ENCODE data around the gene PCAT7. TPM values are rescaled to one million over a fixed set of nuclear protein-coding genes. Genes with fewer than 3 reads are reported as not detected.

The PCAT7 gene
- total RNA-seq (2013; cell fraction: nucleolus; rRNA removed): not detected in 2 replicates
- not detected in 2 replicates for total RNA-seq (2014; rRNA removed)
- total RNA-seq (2014; rRNA removed; fragmentation: Illumina TruSeq; extraction: Trizol): not detected in 2 replicates
- not detected in 2 replicates for total RNA-seq (2021)
- polyA plus RNA-seq (2011; ENCODE audit: low read depth): not detected
- polyA plus RNA-seq (2011; rRNA removed): not detected in 2 replicates
- polyA plus RNA-seq (2011; cell fraction: cytosol; rRNA removed): not detected in 2 replicates
- polyA plus RNA-seq (2011; cell fraction: nucleus; rRNA removed): not detected in 2 replicates
- 0.04 TPM in 2 replicates for polyA plus RNA-seq (2012)
- polyA plus RNA-seq (2014; fragmentation: Illumina TruSeq; extraction: Trizol): not detected in 2 replicates
- polyA plus RNA-seq (2014; fragmentation: Nextera tagmentation; extraction: Ambion mirVana): under 1 TPM in 1 of 2 experiments, not detected in 1; 0.04 TPM
- polyA plus RNA-seq (2014; rRNA removed): not detected in 2 replicates
- not detected for polyA plus RNA-seq (2016; fragmentation: Nextera tagmentation; extraction: Ambion mirVana)
- polyA minus RNA-seq (2011; rRNA and poly(A)+ RNA removed): not detected in 2 replicates
- polyA minus RNA-seq (2011; cell fraction: cytosol; rRNA and poly(A)+ RNA removed): not detected in 2 replicates
- not detected in 2 replicates for polyA minus RNA-seq (2011; cell fraction: nucleus; rRNA and poly(A)+ RNA removed)
- percentile 4 among the genes with signal in this experiment for Bru-seq, nascent RNA
- percentile 2 among the genes with signal in this experiment for BruChase-seq, experiment 1, labeled RNA remaining after a 6-hour chase
- percentile 2 among the genes with signal in this experiment for BruChase-seq, experiment 2, labeled RNA remaining after a 2-hour chase
- long read RNA-seq, experiment 1: 0 reads
- long read RNA-seq, experiment 2: 0 reads

- Histone ChIP-seq H3K27me3 (replicated peaks in 1 of 2; ENCODE audit: control insufficient read depth in 2 of 2, insufficient read depth in 2 of 2, low read length in 1 of 2) (no peaks in the 10 kb centered on the region; a peak in 1 of 4 replicates), H3K36me3 (ENCODE audit: control insufficient read depth in 2 of 2, insufficient read depth in 2 of 2, low read length in 1 of 2) (no peaks in the 10 kb centered on the region), H3K9ac (ENCODE audit: control insufficient read depth, insufficient read depth, low read length) (no peak within 1 kb of the TSS), H3K79me2 (ENCODE audit: control insufficient read depth, insufficient read depth, low read length) (no peaks in the 10 kb centered on the region), H3K9me3 (replicated peaks; ENCODE audit: control insufficient read depth, insufficient read depth, low read length) (no peaks in the 10 kb centered on the region), H2AFZ (ENCODE audit: control insufficient read depth, low read depth, low read length) (no peak within 1 kb of the TSS), H3K4me2 (ENCODE audit: control insufficient read depth, insufficient read depth) (no peak within 1 kb of the TSS), H3K4me1 (ENCODE audit: control insufficient read depth, insufficient read depth, low read length) (no peaks in the 10 kb centered on the region), H4K20me1 (ENCODE audit: control insufficient read depth, insufficient read depth) (no peaks in the 10 kb centered on the region), H3K27ac (ENCODE audit: control insufficient read depth, insufficient read depth) (no peak within 1 kb of the TSS), H3K4me3 (no peak within 1 kb of the TSS)
- ChIA-PET RAD21 (ENCODE audit: unreplicated experiment) (interaction anchor here (0.6 to 1.2 kb wide), 7 partner anchors 10 to 577 kb away, joined by 3 to 6 read pairs (median 3); no protein-coding TSS in a partner anchor), SMC1A (ENCODE audit: uncharacterized antibody, unreplicated experiment) (interaction anchor here (0.7 to 1.6 kb wide), 7 partner anchors 43 to 478 kb away, joined by 3 to 5 read pairs (median 3); no protein-coding TSS in a partner anchor), CTCF (interaction anchor here (0.7 to 1.6 kb wide), 8 partner anchors 28 to 69 kb away, joined by 3 to 7 read pairs (median 4); no protein-coding TSS in a partner anchor), POLR2A (no interaction called here)
- DNase-seq (ENCODE audit: low read depth, low spot score) (peak; percentile 12), ATAC-seq (peak; percentile 100), FAIRE-seq (no peak)
- in situ Hi-C loops (cut with MboI): no loop called here
- intact Hi-C loops (cut with micrococcal nuclease; ENCODE audit: unreplicated experiment): loop anchor here (1.0 to 10.0 kb wide), 3 partner anchors 49 to 580 kb away; no protein-coding TSS in a partner anchor
- WGBS (ENCODE audit: insufficient coverage, insufficient replicate concordance, low lambda C conversion rate, missing lambda C conversion rate): 73% methylated on average over 40 of the region's 40 CpGs
- BruUV-seq (replicated peaks): no TSS peak
- TF ChIP-seq MLLT1 (IDR thresholded peaks at IDR 0.05): peak; percentile 68
- no peak for TF ChIP-seq ASH2L (IDR thresholded peaks at IDR 0.05; ENCODE audit: borderline replicate concordance, low read depth)
- no peak for TF ChIP-seq PBX3 (IDR thresholded peaks at IDR 0.05; ENCODE audit: insufficient replicate concordance, low read depth, low read length)
- TF ChIP-seq REST (IDR thresholded peaks at IDR 0.05; ENCODE audit: low read depth, low read length): no peak
- no peak for TF ChIP-seq FOXM1 (IDR thresholded peaks at IDR 0.05; ENCODE audit: low read depth, low read length)
- no peak for TF ChIP-seq FOS (IDR thresholded peaks at IDR 0.05; ENCODE audit: borderline replicate concordance, extremely low read depth, insufficient read length)
- TF ChIP-seq IKZF1 (conservative IDR thresholded peaks at IDR 0.05): peak; percentile 20; the same call in 1 of the 2 replicates
- peak; percentile 62; the same call in 1 of the 2 replicates for TF ChIP-seq CBFB (IDR thresholded peaks at IDR 0.05; ENCODE audit: low read depth)
- TF ChIP-seq CBX5 (IDR thresholded peaks at IDR 0.05; ENCODE audit: low read depth): no peak
Observed at GRCh38 chr9:94554439-94555331, at the start of gene PCAT7. Gene PCAT7 (plus strand): TSS chr9:94555083.

Measured in GM12878 (cell line).